ENCODE results near the gene SLC39A5.

SLC39A5 gene

GRCh38 chr12:56248711-56249110 lies 18.9 kb downstream of the SLC39A5 start:
- Histone ChIP-seq H3K36me3 (ENCODE audit: control insufficient read depth, insufficient read depth, low read length) (peaks cover 85% of the 10 kb centered on the region), H3K9ac (ENCODE audit: low read length) (no peak overlapping the region), H3K27me3 (ENCODE audit: control insufficient read depth, insufficient read depth, low read length) (no peaks in the 10 kb centered on the region), H3K4me1 (ENCODE audit: control insufficient read depth, insufficient read depth, low read length) (no peaks in the 10 kb centered on the region), H3K4me3 (ENCODE audit: low read depth, low read length) (no peak overlapping the region), H3K9me3 (ENCODE audit: control insufficient read depth, insufficient read depth, low read depth, low read length) (no peaks in the 10 kb centered on the region), H3K27ac (ENCODE audit: low read depth, low read length) (no peak overlapping the region)

GRCh38 chr12:56252649-56253048 lies 22.8 kb downstream of the SLC39A5 start:
- H3K27ac ChIP-seq (ENCODE audit: low read depth, low read length) = no peak overlapping the region
- peaks cover 13% of the 10 kb centered on the region for H3K4me1 ChIP-seq (ENCODE audit: control insufficient read depth, insufficient read depth, low read length)
- H3K9me3 ChIP-seq (ENCODE audit: control insufficient read depth, insufficient read depth, low read depth, low read length) = no peaks in the 10 kb centered on the region
- H3K4me3 ChIP-seq (ENCODE audit: low read depth, low read length) = no peak overlapping the region
- no peaks in the 10 kb centered on the region for H3K27me3 ChIP-seq (ENCODE audit: control insufficient read depth, insufficient read depth, low read length)
- peaks cover 80% of the 10 kb centered on the region for H3K36me3 ChIP-seq (ENCODE audit: control insufficient read depth, insufficient read depth, low read length)
- H3K9ac ChIP-seq (ENCODE audit: low read length) = no peak overlapping the region

GRCh38 chr12:56253091-56253490 lies 23.2 kb downstream of the SLC39A5 start:
- Histone ChIP-seq H3K36me3 (ENCODE audit: control insufficient read depth, insufficient read depth, low read length) (peaks cover 75% of the 10 kb centered on the region), H3K4me1 (ENCODE audit: control insufficient read depth, insufficient read depth, low read length) (peaks cover 13% of the 10 kb centered on the region)

GRCh38 chr12:56255671-56256070 lies 25.8 kb downstream of the SLC39A5 start:
- H3K9me3 ChIP-seq (ENCODE audit: control insufficient read depth, insufficient read depth, low read depth, low read length) = no peaks in the 10 kb centered on the region
- peaks cover 17% of the 10 kb centered on the region for H3K4me1 ChIP-seq (ENCODE audit: control insufficient read depth, insufficient read depth, low read length)
- H3K4me3 ChIP-seq (ENCODE audit: low read depth, low read length) = no peak overlapping the region
- peaks cover 51% of the 10 kb centered on the region for H3K36me3 ChIP-seq (ENCODE audit: control insufficient read depth, insufficient read depth, low read length)
- H3K9ac ChIP-seq (ENCODE audit: low read length) = no peak overlapping the region
- no peak overlapping the region for H3K27ac ChIP-seq (ENCODE audit: low read depth, low read length)
- H3K27me3 ChIP-seq (ENCODE audit: control insufficient read depth, insufficient read depth, low read length) = no peaks in the 10 kb centered on the region

More at GRCh38 chr12:56253091-56253490, 23.2 kb downstream of the SLC39A5 start:
- Histone ChIP-seq H3K9me3 (ENCODE audit: control insufficient read depth, insufficient read depth, low read depth, low read length) (no peaks in the 10 kb centered on the region), H3K9ac (ENCODE audit: low read length) (no peak overlapping the region), H3K27ac (ENCODE audit: low read depth, low read length) (no peak overlapping the region), H3K27me3 (ENCODE audit: control insufficient read depth, insufficient read depth, low read length) (no peaks in the 10 kb centered on the region), H3K4me3 (ENCODE audit: low read depth, low read length) (no peak overlapping the region)

GRCh38 chr12:56256326-56256960 lies 26.6 kb downstream of the SLC39A5 start:
- H3K4me3 ChIP-seq (ENCODE audit: low read depth, low read length) = peak overlapping the region; percentile 99; the same call in 1 of the 2 replicates
- H3K9ac ChIP-seq (ENCODE audit: low read length) = peak overlapping the region; percentile 89
- H3K27ac ChIP-seq (ENCODE audit: low read depth, low read length) = no peak overlapping the region
- no peaks in the 10 kb centered on the region for H3K9me3 ChIP-seq (ENCODE audit: control insufficient read depth, insufficient read depth, low read depth, low read length)
- H3K36me3 ChIP-seq (ENCODE audit: control insufficient read depth, insufficient read depth, low read length) = peaks cover 49% of the 10 kb centered on the region
- H3K4me1 ChIP-seq (ENCODE audit: control insufficient read depth, insufficient read depth, low read length) = peaks cover 17% of the 10 kb centered on the region
- H3K27me3 ChIP-seq (ENCODE audit: control insufficient read depth, insufficient read depth, low read length) = no peaks in the 10 kb centered on the region

- H3K36me3 ChIP-seq (ENCODE audit: control insufficient read depth, insufficient read depth, low read length) = peaks cover 42% of the 10 kb centered on the region
Measured at GRCh38 chr12:56257071-56257470, 27.2 kb downstream of the SLC39A5 start.

GRCh38 chr12:56257491-56258067 lies 27.7 kb downstream of the SLC39A5 start:
- Histone ChIP-seq H3K4me3 (ENCODE audit: low read depth, low read length) (peak overlapping the region; percentile 99), H3K36me3 (ENCODE audit: control insufficient read depth, insufficient read depth, low read length) (peaks cover 37% of the 10 kb centered on the region), H3K9ac (ENCODE audit: low read length) (peak overlapping the region; percentile 89), H3K27ac (ENCODE audit: low read depth, low read length) (peak overlapping the region; percentile 69; the same call in 1 of the 2 replicates), H3K9me3 (ENCODE audit: control insufficient read depth, insufficient read depth, low read depth, low read length) (no peaks in the 10 kb centered on the region), H3K27me3 (ENCODE audit: control insufficient read depth, insufficient read depth, low read length) (no peaks in the 10 kb centered on the region), H3K4me1 (ENCODE audit: control insufficient read depth, insufficient read depth, low read length) (peaks cover 17% of the 10 kb centered on the region)

More at GRCh38 chr12:56257071-56257470, 27.2 kb downstream of the SLC39A5 start:
- H3K9me3 ChIP-seq (ENCODE audit: control insufficient read depth, insufficient read depth, low read depth, low read length) = no peaks in the 10 kb centered on the region
- H3K4me1 ChIP-seq (ENCODE audit: control insufficient read depth, insufficient read depth, low read length) = peaks cover 17% of the 10 kb centered on the region
- H3K27ac ChIP-seq (ENCODE audit: low read depth, low read length) = no peak overlapping the region
- peak overlapping the region; percentile 99 for H3K4me3 ChIP-seq (ENCODE audit: low read depth, low read length)
- no peaks in the 10 kb centered on the region for H3K27me3 ChIP-seq (ENCODE audit: control insufficient read depth, insufficient read depth, low read length)
- peak overlapping the region; percentile 89 for H3K9ac ChIP-seq (ENCODE audit: low read length)

GRCh38 chr12:56258068-56258819 lies 28.4 kb downstream of the SLC39A5 start, which contains the start of gene ANKRD52:
Gene ANKRD52 (minus strand): TSS chr12:56258384. CDS start chr12:56258269, 115 bp downstream.
- peak within 1 kb of the TSS; percentile 73; the same call in 1 of the 2 replicates for H3K27ac ChIP-seq (ENCODE audit: low read depth, low read length)
- peak within 1 kb of the TSS; percentile 89 for H3K9ac ChIP-seq (ENCODE audit: low read length)
- peaks cover 17% of the 10 kb centered on the region for H3K4me1 ChIP-seq (ENCODE audit: control insufficient read depth, insufficient read depth, low read length)
- H3K36me3 ChIP-seq (ENCODE audit: control insufficient read depth, insufficient read depth, low read length) = peaks cover 31% of the 10 kb centered on the region
- H3K4me3 ChIP-seq (ENCODE audit: low read depth, low read length) = peak within 1 kb of the TSS; percentile 99
- H3K9me3 ChIP-seq (ENCODE audit: control insufficient read depth, insufficient read depth, low read depth, low read length) = no peaks in the 10 kb centered on the region
- no peaks in the 10 kb centered on the region for H3K27me3 ChIP-seq (ENCODE audit: control insufficient read depth, insufficient read depth, low read length)

GRCh38 chr12:56258820-56259183 lies 29.0 kb downstream of the SLC39A5 start:
- Histone ChIP-seq H3K27ac (ENCODE audit: low read depth, low read length) (0 out of 2 replicates have a peak overlapping the region, but pooled peaks have one; percentile 73), H3K36me3 (ENCODE audit: control insufficient read depth, insufficient read depth, low read length) (peaks cover 25% of the 10 kb centered on the region)

GRCh38 chr12:56260380-56260779 lies 30.5 kb downstream of the SLC39A5 start:
- Histone ChIP-seq H3K27me3 (ENCODE audit: control insufficient read depth, insufficient read depth, low read length) (no peaks in the 10 kb centered on the region), H3K27ac (ENCODE audit: low read depth, low read length) (no peak overlapping the region), H3K4me3 (ENCODE audit: low read depth, low read length) (no peak overlapping the region), H3K9me3 (ENCODE audit: control insufficient read depth, insufficient read depth, low read depth, low read length) (no peaks in the 10 kb centered on the region), H3K9ac (ENCODE audit: low read length) (no peak overlapping the region), H3K36me3 (ENCODE audit: control insufficient read depth, insufficient read depth, low read length) (peaks cover 11% of the 10 kb centered on the region), H3K4me1 (ENCODE audit: control insufficient read depth, insufficient read depth, low read length) (peaks cover 17% of the 10 kb centered on the region)

More at GRCh38 chr12:56258820-56259183, 29.0 kb downstream of the SLC39A5 start:
- Histone ChIP-seq H3K27me3 (ENCODE audit: control insufficient read depth, insufficient read depth, low read length) (no peaks in the 10 kb centered on the region), H3K4me1 (ENCODE audit: control insufficient read depth, insufficient read depth, low read length) (peaks cover 17% of the 10 kb centered on the region), H3K9ac (ENCODE audit: low read length) (peak overlapping the region; percentile 76), H3K9me3 (ENCODE audit: control insufficient read depth, insufficient read depth, low read depth, low read length) (no peaks in the 10 kb centered on the region), H3K4me3 (ENCODE audit: low read depth, low read length) (peak overlapping the region; percentile 99)

GRCh38 chr12:56260921-56261320 lies 31.1 kb downstream of the SLC39A5 start:
- H3K9me3 ChIP-seq (ENCODE audit: control insufficient read depth, insufficient read depth, low read depth, low read length) = no peaks in the 10 kb centered on the region
- H3K27me3 ChIP-seq (ENCODE audit: control insufficient read depth, insufficient read depth, low read length) = no peaks in the 10 kb centered on the region
- no peak overlapping the region for H3K4me3 ChIP-seq (ENCODE audit: low read depth, low read length)
- peaks cover 17% of the 10 kb centered on the region for H3K4me1 ChIP-seq (ENCODE audit: control insufficient read depth, insufficient read depth, low read length)
- no peak overlapping the region for H3K9ac ChIP-seq (ENCODE audit: low read length)
- H3K36me3 ChIP-seq (ENCODE audit: control insufficient read depth, insufficient read depth, low read length) = peaks cover 5% of the 10 kb centered on the region
- no peak overlapping the region for H3K27ac ChIP-seq (ENCODE audit: low read depth, low read length)
